HEK293 (cell line): ENCODE measurements around the gene MDFIC2.

ENCODE experiments used
- CTCF ChIA-PET: fragments of 350-600 bp; formaldehyde crosslinking; extraction: SDS; loops from one replicate; lab custom pipeline; 2021; ENCODE audit warnings: antibody characterized with exemption; lab: Yijun Ruan, JAX
- POLR2A ChIA-PET: fragments of 300-600 bp; formaldehyde crosslinking; extraction: SDS; loops from one replicate; lab custom pipeline; 2020; ENCODE audit warnings: antibody characterized with exemption, inconsistent platforms; lab: Yijun Ruan, JAX
- H3K27ac ChIP-seq: fragments of 200-500 bp; sonication (Bioruptor generic); 2 replicates; pipeline ENCODE4 v1.5.1; 2014; ENCODE audit warnings: low read depth, low read length, control low read depth, inconsistent platforms; ENCODE audit errors: extremely low read depth
- H3K36me3 ChIP-seq, 2 experiments: fragments of 200-500 bp in 1 of 2; sonication (Bioruptor generic) in 1 of 2; 1 replicate in 1 of 2; 2 replicates in 1 of 2; pipeline ENCODE4 v1.5.1; 2014 to 2017; ENCODE audit warnings: inconsistent platforms in 2 of 2, low read length in 2 of 2; ENCODE audit not compliant: control insufficient read depth in 2 of 2, insufficient read depth in 1 of 2
- H3K4me1 ChIP-seq: fragments of 200-500 bp; sonication (Bioruptor generic); 2 replicates; pipeline ENCODE4 v1.5.1; 2014; ENCODE audit warnings: mild to moderate bottlenecking, low read length, inconsistent platforms; ENCODE audit not compliant: control insufficient read depth, insufficient read depth
- H3K4me3 ChIP-seq: 2 replicates; pipeline ENCODE4 v1.5.1; 2011; ENCODE audit warnings: low read depth, mild to moderate bottlenecking, control low read depth, low read length, moderate library complexity
- H3K9me3 ChIP-seq: fragments of 200-500 bp; sonication (Bioruptor generic); 2 replicates; pipeline ENCODE4 v1.5.1; 2014; ENCODE audit warnings: low read depth, low read length, inconsistent platforms; ENCODE audit not compliant: control insufficient read depth, insufficient read depth
- OSR2 ChIP-seq: fragments of 450-650 bp; formaldehyde crosslinking; IDR thresholded peaks from 2 replicates; pipeline ENCODE4 v1.5.1; 2016; ENCODE audit warnings: missing biosample characterization, missing genetic modification characterization
- TRIM28 ChIP-seq: IDR thresholded peaks from 2 replicates; pipeline ENCODE4 v1.6.1; 2011; ENCODE audit warnings: low read length, control low read depth, borderline replicate concordance
- ZFP3 ChIP-seq: fragments of 450-650 bp; formaldehyde crosslinking; IDR thresholded peaks from 2 replicates; pipeline ENCODE4 v1.5.1; 2016; ENCODE audit warnings: low read depth, missing biosample characterization, missing genetic modification characterization
- ZFP37 ChIP-seq: fragments of 450-650 bp; formaldehyde crosslinking; IDR thresholded peaks from 2 replicates; pipeline ENCODE4 v1.5.1; 2016; ENCODE audit warnings: missing biosample characterization, missing genetic modification characterization
- ZNF112 ChIP-seq: fragments of 450-650 bp; formaldehyde crosslinking; IDR thresholded peaks from 2 replicates; pipeline ENCODE4 v1.5.0; 2017; ENCODE audit warnings: missing biosample characterization, missing genetic modification characterization
- ZNF366 ChIP-seq: fragments of 450-650 bp; formaldehyde crosslinking; conservative IDR thresholded peaks from 2 replicates; pipeline ENCODE4 v1.5.1; 2016; ENCODE audit warnings: missing biosample characterization, missing genetic modification characterization
- ZNF416 ChIP-seq: fragments of 450-650 bp; formaldehyde crosslinking; IDR thresholded peaks from 2 replicates; pipeline ENCODE4 v1.5.1; 2016; ENCODE audit warnings: missing biosample characterization, missing genetic modification characterization
- ZNF426 ChIP-seq: fragments of 450-650 bp; formaldehyde crosslinking; IDR thresholded peaks from 2 replicates; pipeline ENCODE4 v1.5.1; 2017; ENCODE audit warnings: missing biosample characterization, missing genetic modification characterization, mild to moderate bottlenecking, inconsistent platforms, moderate library complexity
- ZNF585B ChIP-seq: fragments of 450-650 bp; formaldehyde crosslinking; IDR thresholded peaks from 2 replicates; pipeline ENCODE4 v1.5.1; 2016; ENCODE audit warnings: missing biosample characterization, missing genetic modification characterization
- ZSCAN16 ChIP-seq: fragments of 450-650 bp; formaldehyde crosslinking; IDR thresholded peaks from 2 replicates; pipeline ENCODE4 v1.5.1; 2016; ENCODE audit warnings: missing biosample characterization, missing genetic modification characterization
- TF ChIP-seq, protein P1 (sequence below): fragments of 450-650 bp; formaldehyde crosslinking; IDR thresholded peaks from 2 replicates; pipeline ENCODE4 v1.5.1; 2017; ENCODE audit warnings: missing biosample characterization, missing genetic modification characterization
- TF ChIP-seq, protein P2 (sequence below): fragments of 450-650 bp; formaldehyde crosslinking; IDR thresholded peaks from 2 replicates; pipeline ENCODE4 v1.5.1; 2016; ENCODE audit warnings: missing biosample characterization, missing genetic modification characterization
- TF ChIP-seq, protein P3 (sequence below): fragments of 450-650 bp; formaldehyde crosslinking; IDR thresholded peaks from 2 replicates; pipeline ENCODE4 v1.5.1; 2016; ENCODE audit warnings: missing biosample characterization, missing genetic modification characterization
- TF ChIP-seq, protein P4 (sequence below): fragments of 450-650 bp; formaldehyde crosslinking; conservative IDR thresholded peaks from 2 replicates; pipeline ENCODE4 v1.5.1; 2016; ENCODE audit warnings: low read depth, missing biosample characterization, missing genetic modification characterization
- TF ChIP-seq, protein P5 (sequence below): fragments of 450-650 bp; formaldehyde crosslinking; IDR thresholded peaks from 2 replicates; pipeline ENCODE4 v1.5.1; 2016; ENCODE audit warnings: missing biosample characterization, missing genetic modification characterization
- TF ChIP-seq, protein P6 (sequence below): fragments of 450-650 bp; formaldehyde crosslinking; IDR thresholded peaks from 2 replicates; pipeline ENCODE4 v1.5.1; 2016; ENCODE audit warnings: missing biosample characterization, missing genetic modification characterization, low read depth
- TF ChIP-seq, protein P7 (sequence below): fragments of 450-650 bp; formaldehyde crosslinking; IDR thresholded peaks from 2 replicates; pipeline ENCODE4 v1.5.1; 2017; ENCODE audit warnings: missing biosample characterization, missing genetic modification characterization
- TF ChIP-seq, protein P8 (sequence below): fragments of 450-650 bp; formaldehyde crosslinking; IDR thresholded peaks from 2 replicates; pipeline ENCODE4 v1.5.1; 2016; ENCODE audit warnings: missing biosample characterization, missing genetic modification characterization, low read depth

The MDFIC2 gene

DNA sequence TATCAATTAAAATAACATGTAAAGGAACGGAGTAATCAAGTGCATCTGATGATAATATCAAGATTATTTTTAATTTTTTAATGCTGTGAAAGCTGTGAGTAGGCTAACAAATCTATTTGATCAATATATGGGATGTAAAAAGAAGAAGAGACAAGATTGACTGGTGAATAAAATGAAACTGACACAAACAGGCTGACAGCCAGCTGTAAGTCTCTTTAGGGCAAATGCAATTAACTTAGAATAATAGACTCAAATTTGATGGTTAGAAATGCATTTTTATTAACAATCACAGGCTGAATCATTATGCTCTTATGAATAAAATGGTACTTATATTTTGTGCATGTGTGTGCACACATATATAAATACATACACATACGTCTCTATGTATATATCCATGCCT is 68.0 kb downstream of the MDFIC2 start:
- no peaks in the 10 kb centered on the region for H3K9me3 ChIP-seq
- H3K27ac ChIP-seq: no peak overlapping the region
- TF ChIP-seq, protein P1, sequence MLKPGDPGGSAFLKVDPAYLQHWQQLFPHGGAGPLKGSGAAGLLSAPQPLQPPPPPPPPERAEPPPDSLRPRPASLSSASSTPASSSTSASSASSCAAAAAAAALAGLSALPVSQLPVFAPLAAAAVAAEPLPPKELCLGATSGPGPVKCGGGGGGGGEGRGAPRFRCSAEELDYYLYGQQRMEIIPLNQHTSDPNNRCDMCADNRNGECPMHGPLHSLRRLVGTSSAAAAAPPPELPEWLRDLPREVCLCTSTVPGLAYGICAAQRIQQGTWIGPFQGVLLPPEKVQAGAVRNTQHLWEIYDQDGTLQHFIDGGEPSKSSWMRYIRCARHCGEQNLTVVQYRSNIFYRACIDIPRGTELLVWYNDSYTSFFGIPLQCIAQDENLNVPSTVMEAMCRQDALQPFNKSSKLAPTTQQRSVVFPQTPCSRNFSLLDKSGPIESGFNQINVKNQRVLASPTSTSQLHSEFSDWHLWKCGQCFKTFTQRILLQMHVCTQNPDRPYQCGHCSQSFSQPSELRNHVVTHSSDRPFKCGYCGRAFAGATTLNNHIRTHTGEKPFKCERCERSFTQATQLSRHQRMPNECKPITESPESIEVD: no peak
- TF ChIP-seq ZFP37 (tag by site-specific recombination) (no peak), TRIM28 (no peak), ZNF416 (tag by site-specific recombination) (no peak), ZNF366 (no peak), OSR2 (tag by site-specific recombination) (no peak), ZNF112 (tag by site-specific recombination) (no peak)
- TF ChIP-seq, all 188 proteins: peak for 0
- H3K4me1 ChIP-seq: no peaks in the 10 kb centered on the region
- no peaks in the 10 kb centered on the region for H3K36me3 ChIP-seq
- no peak overlapping the region for H3K4me3 ChIP-seq
- ChIA-PET POLR2A (no interaction called here), CTCF (no interaction called here)

DNA sequence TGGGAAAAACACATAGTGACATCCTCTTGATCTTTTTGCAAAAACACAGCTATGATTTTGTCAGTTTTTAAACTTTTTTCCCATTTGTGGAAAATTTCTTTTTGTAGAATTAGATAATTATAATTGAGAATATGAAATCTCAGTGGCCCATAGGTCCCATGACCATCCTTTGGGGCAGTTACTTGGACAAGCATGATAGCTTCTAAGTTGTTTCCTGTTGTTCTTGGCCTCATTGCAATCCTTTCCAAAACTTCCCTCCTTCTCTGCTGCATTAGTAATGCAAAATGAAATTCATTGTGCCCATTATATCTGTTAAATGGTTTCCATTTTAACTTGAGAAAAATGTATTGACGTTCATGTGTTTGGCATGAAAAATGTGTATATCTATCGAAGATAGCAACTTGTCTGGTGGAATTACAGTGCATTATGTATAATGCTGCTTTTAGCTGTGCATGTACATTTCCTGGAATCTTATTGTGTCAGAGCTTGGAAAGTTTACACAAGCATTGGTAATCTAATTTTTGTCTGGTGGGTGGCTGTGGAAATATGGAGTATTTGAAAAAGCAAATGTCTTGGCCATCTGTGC is 70.0 kb downstream of the MDFIC2 start:
- Histone ChIP-seq H3K27ac (no peak overlapping the region), H3K4me1 (no peaks in the 10 kb centered on the region), H3K4me3 (no peak overlapping the region), H3K36me3 (no peaks in the 10 kb centered on the region), H3K9me3 (no peaks in the 10 kb centered on the region)
- ChIA-PET POLR2A (no interaction called here), CTCF (interaction anchor here (1.2 kb wide), 1 partner anchor 117 kb away, joined by 3 read pairs; no protein-coding TSS in a partner anchor)
- TF ChIP-seq, protein P2, sequence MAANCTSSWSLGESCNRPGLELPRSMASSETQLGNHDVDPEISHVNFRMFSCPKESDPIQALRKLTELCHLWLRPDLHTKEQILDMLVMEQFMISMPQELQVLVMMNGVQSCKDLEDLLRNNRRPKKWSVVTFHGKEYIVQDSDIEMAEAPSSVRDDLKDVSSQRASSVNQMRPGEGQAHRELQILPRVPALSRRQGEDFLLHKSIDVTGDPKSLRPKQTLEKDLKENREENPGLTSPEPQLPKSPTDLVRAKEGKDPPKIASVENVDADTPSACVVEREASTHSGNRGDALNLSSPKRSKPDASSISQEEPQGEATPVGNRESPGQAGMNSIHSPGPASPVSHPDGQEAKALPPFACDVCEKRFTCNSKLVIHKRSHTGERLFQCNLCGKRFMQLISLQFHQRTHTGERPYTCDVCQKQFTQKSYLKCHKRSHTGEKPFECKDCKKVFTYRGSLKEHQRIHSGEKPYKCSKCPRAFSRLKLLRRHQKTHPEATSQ (tag by site-specific recombination): no peak
- TF ChIP-seq, protein P1: no peak
- TF ChIP-seq, protein P3, sequence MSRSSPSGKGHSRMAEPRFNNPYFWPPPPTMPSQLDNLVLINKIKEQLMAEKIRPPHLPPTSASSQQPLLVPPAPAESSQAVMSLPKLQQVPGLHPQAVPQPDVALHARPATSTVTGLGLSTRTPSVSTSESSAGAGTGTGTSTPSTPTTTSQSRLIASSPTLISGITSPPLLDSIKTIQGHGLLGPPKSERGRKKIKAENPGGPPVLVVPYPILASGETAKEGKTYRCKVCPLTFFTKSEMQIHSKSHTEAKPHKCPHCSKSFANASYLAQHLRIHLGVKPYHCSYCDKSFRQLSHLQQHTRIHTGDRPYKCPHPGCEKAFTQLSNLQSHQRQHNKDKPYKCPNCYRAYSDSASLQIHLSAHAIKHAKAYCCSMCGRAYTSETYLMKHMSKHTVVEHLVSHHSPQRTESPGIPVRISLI (tag by site-specific recombination): no peak
- no peak for TF ChIP-seq ZNF426
- TF ChIP-seq, protein P4, sequence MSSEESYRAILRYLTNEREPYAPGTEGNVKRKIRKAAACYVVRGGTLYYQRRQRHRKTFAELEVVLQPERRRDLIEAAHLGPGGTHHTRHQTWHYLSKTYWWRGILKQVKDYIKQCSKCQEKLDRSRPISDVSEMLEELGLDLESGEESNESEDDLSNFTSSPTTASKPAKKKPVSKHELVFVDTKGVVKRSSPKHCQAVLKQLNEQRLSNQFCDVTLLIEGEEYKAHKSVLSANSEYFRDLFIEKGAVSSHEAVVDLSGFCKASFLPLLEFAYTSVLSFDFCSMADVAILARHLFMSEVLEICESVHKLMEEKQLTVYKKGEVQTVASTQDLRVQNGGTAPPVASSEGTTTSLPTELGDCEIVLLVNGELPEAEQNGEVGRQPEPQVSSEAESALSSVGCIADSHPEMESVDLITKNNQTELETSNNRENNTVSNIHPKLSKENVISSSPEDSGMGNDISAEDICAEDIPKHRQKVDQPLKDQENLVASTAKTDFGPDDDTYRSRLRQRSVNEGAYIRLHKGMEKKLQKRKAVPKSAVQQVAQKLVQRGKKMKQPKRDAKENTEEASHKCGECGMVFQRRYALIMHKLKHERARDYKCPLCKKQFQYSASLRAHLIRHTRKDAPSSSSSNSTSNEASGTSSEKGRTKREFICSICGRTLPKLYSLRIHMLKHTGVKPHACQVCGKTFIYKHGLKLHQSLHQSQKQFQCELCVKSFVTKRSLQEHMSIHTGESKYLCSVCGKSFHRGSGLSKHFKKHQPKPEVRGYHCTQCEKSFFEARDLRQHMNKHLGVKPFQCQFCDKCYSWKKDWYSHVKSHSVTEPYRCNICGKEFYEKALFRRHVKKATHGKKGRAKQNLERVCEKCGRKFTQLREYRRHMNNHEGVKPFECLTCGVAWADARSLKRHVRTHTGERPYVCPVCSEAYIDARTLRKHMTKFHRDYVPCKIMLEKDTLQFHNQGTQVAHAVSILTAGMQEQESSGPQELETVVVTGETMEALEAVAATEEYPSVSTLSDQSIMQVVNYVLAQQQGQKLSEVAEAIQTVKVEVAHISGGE (tag by site-specific recombination): no peak
- TF ChIP-seq ZNF585B (tag by site-specific recombination): no peak
- TF ChIP-seq, protein P5, sequence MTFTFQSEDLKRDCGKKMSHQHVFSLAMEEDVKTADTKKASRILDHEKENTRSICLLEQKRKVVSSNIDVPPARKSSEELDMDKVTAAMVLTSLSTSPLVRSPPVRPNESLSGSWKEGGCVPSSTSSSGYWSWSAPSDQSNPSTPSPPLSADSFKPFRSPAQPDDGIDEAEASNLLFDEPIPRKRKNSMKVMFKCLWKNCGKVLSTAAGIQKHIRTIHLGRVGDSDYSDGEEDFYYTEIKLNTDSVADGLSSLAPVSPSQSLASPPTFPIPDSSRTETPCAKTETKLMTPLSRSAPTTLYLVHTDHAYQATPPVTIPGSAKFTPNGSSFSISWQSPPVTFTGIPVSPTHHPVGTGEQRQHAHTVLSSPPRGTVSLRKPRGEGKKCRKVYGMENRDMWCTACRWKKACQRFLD (tag by site-specific recombination): no peak
- no peak for TF ChIP-seq ZSCAN16 (tag by site-specific recombination)
- TF ChIP-seq, protein P6, sequence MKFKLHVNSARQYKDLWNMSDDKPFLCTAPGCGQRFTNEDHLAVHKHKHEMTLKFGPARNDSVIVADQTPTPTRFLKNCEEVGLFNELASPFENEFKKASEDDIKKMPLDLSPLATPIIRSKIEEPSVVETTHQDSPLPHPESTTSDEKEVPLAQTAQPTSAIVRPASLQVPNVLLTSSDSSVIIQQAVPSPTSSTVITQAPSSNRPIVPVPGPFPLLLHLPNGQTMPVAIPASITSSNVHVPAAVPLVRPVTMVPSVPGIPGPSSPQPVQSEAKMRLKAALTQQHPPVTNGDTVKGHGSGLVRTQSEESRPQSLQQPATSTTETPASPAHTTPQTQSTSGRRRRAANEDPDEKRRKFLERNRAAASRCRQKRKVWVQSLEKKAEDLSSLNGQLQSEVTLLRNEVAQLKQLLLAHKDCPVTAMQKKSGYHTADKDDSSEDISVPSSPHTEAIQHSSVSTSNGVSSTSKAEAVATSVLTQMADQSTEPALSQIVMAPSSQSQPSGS (tag by site-specific recombination): no peak
- TF ChIP-seq, protein P7, sequence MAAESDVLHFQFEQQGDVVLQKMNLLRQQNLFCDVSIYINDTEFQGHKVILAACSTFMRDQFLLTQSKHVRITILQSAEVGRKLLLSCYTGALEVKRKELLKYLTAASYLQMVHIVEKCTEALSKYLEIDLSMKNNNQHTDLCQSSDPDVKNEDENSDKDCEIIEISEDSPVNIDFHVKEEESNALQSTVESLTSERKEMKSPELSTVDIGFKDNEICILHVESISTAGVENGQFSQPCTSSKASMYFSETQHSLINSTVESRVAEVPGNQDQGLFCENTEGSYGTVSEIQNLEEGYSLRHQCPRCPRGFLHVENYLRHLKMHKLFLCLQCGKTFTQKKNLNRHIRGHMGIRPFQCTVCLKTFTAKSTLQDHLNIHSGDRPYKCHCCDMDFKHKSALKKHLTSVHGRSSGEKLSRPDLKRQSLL (tag by site-specific recombination): no peak
- TF ChIP-seq, protein P8, sequence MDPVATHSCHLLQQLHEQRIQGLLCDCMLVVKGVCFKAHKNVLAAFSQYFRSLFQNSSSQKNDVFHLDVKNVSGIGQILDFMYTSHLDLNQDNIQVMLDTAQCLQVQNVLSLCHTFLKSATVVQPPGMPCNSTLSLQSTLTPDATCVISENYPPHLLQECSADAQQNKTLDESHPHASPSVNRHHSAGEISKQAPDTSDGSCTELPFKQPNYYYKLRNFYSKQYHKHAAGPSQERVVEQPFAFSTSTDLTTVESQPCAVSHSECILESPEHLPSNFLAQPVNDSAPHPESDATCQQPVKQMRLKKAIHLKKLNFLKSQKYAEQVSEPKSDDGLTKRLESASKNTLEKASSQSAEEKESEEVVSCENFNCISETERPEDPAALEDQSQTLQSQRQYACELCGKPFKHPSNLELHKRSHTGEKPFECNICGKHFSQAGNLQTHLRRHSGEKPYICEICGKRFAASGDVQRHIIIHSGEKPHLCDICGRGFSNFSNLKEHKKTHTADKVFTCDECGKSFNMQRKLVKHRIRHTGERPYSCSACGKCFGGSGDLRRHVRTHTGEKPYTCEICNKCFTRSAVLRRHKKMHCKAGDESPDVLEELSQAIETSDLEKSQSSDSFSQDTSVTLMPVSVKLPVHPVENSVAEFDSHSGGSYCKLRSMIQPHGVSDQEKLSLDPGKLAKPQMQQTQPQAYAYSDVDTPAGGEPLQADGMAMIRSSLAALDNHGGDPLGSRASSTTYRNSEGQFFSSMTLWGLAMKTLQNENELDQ: no peak
- TF ChIP-seq ZFP3 (tag by site-specific recombination): no peak
